Ovary (tissue), 3 donors: ENCODE results near the gene SIRT3.

Experiments
- EP300 ChIP-seq: sonication (generic); formaldehyde crosslinking; IDR thresholded peaks from one replicate; pipeline ENCODE4 v1.6.1; 2017; ENCODE audit warnings: antibody characterized with exemption
- POLR2A ChIP-seq: fragments of 450-650 bp; IDR thresholded peaks from one replicate; pipeline ENCODE4 v1.6.1; 2017; ENCODE audit warnings: antibody characterized with exemption, mild to moderate bottlenecking, moderate library complexity
- TF ChIP-seq, protein P1 (sequence below), 3 donors: fragments of 450-650 bp in 2 of 3; fragments of 200-600 bp in 1 of 3; IDR thresholded peaks; one replicate each; pipeline versions ENCODE4 v1.5.1 to v1.8.0; 2016 to 2022; ENCODE audit warnings: antibody characterized with exemption in 3 of 3, mild to moderate bottlenecking in 1 of 3
- donor health status: DM: no; HTN: no; CAD: no.

DNA sequence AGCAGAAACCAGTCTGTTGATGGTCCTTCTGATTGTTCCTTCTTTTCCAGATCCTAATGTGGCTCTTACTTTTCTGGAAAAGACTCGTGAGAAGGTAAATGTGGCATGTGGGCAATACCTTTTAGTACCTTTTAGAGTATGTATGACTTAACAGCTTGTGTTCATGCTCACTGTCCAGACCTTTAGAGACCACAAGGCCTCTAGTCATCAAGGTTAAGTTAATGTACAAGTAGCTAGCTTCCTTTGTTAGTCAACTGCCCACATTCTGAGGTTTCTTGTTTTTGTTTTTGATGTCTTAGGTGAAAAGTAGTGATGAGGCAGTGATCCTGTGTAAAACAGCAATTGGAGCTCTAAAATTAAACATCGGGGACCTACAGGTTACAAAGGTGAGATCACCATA lies 8.2 kb upstream of the SIRT3 start:
- TF ChIP-seq, protein P1, sequence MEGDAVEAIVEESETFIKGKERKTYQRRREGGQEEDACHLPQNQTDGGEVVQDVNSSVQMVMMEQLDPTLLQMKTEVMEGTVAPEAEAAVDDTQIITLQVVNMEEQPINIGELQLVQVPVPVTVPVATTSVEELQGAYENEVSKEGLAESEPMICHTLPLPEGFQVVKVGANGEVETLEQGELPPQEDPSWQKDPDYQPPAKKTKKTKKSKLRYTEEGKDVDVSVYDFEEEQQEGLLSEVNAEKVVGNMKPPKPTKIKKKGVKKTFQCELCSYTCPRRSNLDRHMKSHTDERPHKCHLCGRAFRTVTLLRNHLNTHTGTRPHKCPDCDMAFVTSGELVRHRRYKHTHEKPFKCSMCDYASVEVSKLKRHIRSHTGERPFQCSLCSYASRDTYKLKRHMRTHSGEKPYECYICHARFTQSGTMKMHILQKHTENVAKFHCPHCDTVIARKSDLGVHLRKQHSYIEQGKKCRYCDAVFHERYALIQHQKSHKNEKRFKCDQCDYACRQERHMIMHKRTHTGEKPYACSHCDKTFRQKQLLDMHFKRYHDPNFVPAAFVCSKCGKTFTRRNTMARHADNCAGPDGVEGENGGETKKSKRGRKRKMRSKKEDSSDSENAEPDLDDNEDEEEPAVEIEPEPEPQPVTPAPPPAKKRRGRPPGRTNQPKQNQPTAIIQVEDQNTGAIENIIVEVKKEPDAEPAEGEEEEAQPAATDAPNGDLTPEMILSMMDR (IDR thresholded peaks at IDR 0.05) = no peak
- TF ChIP-seq POLR2A (no peak), EP300 (no peak)
